NT2/D1 (cell line): Measurements from ENCODE around the gene GABARAPL1.

Experiments used
- SUZ12 ChIP-seq: IDR thresholded peaks from 2 replicates; pipeline ENCODE4 v1.6.1; 2011; ENCODE audit not compliant: insufficient read length, insufficient read depth; ENCODE audit errors: extremely low read depth
- YY1 ChIP-seq: IDR thresholded peaks from 2 replicates; pipeline ENCODE4 v1.6.1; 2011; ENCODE audit not compliant: insufficient read length, insufficient read depth
- ZNF274 ChIP-seq: IDR thresholded peaks from 2 replicates; pipeline ENCODE4 v1.6.1; 2011; ENCODE audit warnings: mild to moderate bottlenecking, low read depth, low read length

DNA sequence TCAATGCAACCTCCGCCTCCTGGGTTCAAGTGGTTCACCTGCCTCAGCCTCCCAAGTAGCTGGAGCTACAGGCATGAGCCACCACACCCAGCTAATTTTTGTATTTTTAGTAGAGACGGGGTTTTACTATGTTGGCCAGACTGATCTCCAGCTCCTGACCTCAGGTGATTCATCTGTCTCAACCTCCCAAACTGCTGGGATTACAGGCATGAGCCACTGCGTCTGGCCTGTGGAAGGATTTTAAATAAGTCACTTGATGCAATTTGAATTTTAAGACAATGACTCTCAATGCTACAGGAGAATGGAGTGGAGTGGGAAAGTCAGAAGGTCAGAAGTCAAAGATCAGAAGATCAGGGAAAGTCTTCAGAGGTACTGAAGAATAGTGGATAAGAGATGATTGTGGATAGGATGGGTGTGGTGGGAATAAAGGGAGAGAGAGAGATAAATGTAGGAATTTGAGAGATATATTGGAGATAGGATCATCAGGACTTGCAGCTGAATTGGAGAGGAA, 18.5 kb upstream of the GABARAPL1 start:
- TF ChIP-seq ZNF274, result no peak
- no peak for TF ChIP-seq YY1
- TF ChIP-seq SUZ12, result no peak
